GM20000 (cell line): ENCODE measurements around the gene PDE11A.

Experiments
- DNase-seq: peaks from one replicate; pipeline ENCODE4 v3.0.0; 2012; ENCODE audit warnings: low spot score
- TF ChIP-seq, protein P1 (sequence below): IDR thresholded peaks from 2 replicates; pipeline ENCODE4 v1.5.1; 2012; ENCODE audit warnings: mild to moderate bottlenecking, control low read depth; ENCODE audit errors: extremely low read depth, missing control alignments

The PDE11A gene

GRCh38 chr2:178111743-178112142, 39.2 kb upstream of the PDE11A start:
- DNase-seq = no peak
- TF ChIP-seq, protein P1, sequence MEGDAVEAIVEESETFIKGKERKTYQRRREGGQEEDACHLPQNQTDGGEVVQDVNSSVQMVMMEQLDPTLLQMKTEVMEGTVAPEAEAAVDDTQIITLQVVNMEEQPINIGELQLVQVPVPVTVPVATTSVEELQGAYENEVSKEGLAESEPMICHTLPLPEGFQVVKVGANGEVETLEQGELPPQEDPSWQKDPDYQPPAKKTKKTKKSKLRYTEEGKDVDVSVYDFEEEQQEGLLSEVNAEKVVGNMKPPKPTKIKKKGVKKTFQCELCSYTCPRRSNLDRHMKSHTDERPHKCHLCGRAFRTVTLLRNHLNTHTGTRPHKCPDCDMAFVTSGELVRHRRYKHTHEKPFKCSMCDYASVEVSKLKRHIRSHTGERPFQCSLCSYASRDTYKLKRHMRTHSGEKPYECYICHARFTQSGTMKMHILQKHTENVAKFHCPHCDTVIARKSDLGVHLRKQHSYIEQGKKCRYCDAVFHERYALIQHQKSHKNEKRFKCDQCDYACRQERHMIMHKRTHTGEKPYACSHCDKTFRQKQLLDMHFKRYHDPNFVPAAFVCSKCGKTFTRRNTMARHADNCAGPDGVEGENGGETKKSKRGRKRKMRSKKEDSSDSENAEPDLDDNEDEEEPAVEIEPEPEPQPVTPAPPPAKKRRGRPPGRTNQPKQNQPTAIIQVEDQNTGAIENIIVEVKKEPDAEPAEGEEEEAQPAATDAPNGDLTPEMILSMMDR = no peak

- no peak for DNase-seq
- TF ChIP-seq, protein P1 = no peak
Measured at GRCh38 chr2:178110681-178111080, 38.1 kb upstream of the PDE11A start.

GRCh38 chr2:178109813-178110212, 37.2 kb upstream of the PDE11A start:
- DNase-seq = peak; percentile 73
- TF ChIP-seq, protein P1 = peak; percentile 20

- DNase-seq = no peak
Measured at GRCh38 chr2:178108176-178108575, 35.6 kb upstream of the PDE11A start.

GRCh38 chr2:178106053-178106452, 33.5 kb upstream of the PDE11A start:
- TF ChIP-seq, protein P1 = no peak
- DNase-seq = no peak

More at GRCh38 chr2:178108176-178108575, 35.6 kb upstream of the PDE11A start:
- TF ChIP-seq, protein P1 = no peak

GRCh38 chr2:178105566-178105965, 33.0 kb upstream of the PDE11A start:
- no peak for DNase-seq
- TF ChIP-seq, protein P1 = no peak

- TF ChIP-seq, protein P1 = no peak
- no peak for DNase-seq
Measured at GRCh38 chr2:178101321-178102079, 28.9 kb upstream of the PDE11A start.
